Superior temporal gyrus (tissue), 1 donor: Measurements from ENCODE around the gene SLC46A1.

Experiments
- DNase-seq: peaks from one replicate; pipeline ENCODE4 v3.0.0-alpha.2; 2016; ENCODE audit errors: extremely low spot score

The SLC46A1 gene

DNA sequence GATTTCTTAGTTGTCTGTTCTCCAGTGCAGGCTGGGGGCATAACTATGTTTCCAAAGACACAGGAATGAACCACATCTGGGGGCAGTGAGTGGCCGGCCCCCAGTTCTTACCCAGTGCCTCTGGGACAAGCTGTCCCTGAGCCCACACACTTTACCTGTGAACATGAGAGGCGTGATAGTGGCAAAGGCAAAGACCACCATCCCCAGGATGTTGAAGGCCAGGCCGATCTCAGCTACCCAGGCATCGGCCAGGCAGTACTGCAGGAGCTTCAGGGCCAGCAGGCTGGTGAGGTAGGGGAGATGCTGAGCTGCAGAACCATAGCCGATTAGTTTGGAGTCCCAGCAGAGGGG lies 1.6 kb downstream of the SLC46A1 start:
- DNase-seq, result no peak

DNA sequence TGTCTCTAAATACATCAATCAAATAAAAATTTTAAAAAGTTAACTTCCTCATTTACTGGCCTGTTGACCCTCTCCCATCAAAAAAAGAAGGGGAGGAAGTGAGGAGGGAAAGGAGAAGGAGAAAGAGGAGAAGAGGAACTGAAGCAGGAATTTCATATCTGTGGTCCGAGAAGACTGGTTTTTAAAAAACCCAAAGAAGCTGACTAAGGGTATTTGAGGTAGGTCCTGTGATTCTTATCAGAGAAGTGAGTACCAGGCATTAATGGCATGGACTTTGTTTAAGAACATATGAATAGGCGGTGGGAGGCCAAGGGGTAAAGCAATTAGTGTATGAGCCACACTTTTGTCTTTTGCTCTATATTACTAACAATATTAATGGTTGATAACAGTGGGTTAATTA lies 2.0 kb downstream of the SLC46A1 start:
- DNase-seq, result no peak

DNA sequence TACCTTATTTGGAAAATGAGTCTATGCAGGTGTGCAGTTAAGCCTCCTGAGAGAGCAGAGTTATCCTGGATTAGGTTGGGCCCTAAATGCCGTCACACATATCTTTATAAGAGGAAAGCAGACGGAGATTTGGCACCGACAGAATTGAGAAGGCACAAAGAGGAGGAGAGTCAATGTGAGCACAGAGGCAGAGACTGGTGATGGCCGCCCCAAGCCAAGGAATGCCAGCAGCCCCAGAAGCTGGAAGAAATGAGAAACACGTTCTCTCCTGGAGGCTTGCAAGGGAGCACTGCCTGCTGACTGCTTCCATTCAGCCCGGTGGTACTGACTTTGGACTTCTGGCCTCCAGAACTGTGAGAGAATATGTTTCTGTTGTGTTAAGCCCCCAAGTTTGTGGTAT lies 3.2 kb downstream of the SLC46A1 start:
- DNase-seq, result no peak

DNA sequence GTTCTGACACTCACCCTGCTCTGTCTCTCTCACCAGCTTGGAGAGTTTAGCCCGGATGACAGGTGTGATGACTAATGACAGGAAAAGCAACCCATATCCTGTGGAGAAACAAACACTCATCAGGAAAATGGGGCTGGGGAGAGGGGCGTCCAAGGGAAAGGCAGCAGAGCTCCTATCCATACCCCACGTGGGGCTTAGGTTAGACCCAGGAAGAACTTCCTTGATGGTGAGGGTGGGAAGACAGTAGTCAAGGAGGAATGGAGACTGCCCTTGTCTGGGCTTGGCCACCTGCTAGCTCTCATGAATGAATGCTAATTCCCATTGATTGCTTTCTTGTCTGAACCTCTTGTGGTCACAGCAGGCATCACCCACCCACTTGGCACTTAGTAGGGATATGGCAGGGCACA lies 3.8 kb downstream of the SLC46A1 start:
- no peak for DNase-seq

DNA sequence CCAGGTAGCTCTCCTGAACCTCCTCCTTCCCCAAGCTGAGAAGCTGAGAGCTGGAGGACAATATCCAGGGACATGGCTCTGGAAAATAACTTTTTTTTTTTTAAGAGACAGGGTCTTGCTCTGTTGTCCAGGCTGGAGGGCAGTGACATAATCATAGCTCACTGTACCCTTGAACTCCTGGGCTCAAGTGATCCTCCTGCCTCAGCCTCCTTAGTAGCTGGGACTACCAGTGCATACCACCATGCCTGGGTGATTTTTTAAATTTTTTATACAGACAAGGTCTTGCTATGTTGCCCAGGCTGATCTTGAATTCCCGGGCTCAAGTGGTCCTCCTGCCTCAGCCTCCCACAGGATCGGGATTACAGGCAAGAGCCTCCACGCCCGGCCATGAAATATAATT lies 6.2 kb downstream of the SLC46A1 start:
- DNase-seq, result no peak

DNA sequence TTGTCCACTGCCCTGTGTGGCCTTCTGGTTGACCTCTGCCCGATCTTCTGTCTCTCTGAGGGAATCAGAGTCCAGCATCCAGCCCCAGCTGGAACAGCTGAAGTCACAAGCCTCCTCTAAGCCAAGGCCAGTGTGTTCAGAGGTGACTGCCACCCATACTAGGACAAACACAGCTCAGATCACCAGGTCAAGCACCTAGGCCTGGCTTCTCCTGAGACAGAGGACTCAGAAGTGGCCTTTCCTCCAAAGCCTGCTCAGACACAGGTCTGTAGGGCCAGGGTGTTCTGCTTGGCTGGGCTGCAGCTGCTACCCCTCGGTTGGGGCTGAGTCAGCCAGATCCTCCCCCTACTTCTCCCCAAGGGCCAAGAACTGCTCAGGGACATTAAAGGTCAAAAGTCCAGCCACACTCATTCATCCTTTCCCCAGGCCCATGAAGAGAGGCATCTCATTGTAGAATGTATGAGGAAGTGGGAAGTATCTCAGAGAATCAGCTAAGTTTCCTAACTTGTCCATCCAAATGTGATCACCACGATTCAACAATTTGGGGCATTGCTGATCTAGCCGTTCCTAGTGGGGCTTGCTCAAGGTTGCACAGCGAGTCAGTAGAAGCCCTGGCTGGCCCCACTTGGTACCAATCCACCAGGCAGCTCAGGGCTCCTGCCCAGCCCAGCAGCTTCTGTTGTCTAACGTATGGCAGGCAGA lies 7.6 kb downstream of the SLC46A1 start:
- DNase-seq, result no peak

DNA sequence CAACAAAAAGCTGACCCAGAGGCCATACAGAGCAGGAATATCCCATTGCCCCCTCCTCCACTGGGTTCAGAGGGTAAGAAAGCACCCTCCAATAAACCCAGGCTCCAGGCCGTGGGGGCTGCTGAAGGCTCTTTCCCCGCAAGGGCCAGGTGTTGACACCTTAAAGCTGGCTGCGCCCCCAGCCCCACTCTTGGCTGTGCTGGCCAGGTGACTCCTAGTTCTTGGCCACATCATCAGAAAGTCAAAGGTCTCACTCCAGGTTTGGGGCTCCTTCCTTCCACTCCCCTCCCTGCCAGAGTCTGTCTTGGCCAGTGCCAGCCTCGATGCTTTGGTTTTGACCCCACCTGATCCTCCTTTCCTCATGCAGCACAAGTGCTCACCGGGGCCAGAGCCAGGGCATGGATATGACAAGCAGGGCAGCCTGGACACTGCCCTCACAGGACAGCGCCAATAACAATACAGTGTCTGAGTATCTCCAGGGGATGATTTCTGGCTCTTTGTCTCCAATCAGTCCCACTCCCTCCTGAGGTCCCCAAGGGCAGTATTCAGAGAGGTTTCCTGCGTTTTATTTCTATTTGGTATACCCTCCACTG lies 8.2 kb downstream of the SLC46A1 start:
- no peak for DNase-seq

DNA sequence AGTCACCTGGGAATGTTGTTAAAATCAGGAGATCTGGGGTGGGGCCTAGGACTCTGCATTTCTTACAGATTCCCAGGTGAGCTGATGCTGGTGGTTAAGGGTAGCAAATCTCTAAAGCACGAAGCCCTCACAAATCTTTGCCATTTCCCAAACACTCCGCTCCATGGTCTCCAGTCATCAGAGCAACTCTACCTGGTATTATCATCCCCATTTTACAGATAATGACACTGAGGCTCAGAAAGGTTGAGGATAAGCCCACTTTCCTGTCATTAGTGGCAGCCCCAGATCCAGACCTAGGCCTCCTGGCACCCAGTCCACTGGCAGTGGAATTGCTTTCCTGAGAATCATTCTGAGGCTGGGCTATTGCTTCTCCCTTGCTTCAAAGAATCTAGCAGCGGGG lies 8.7 kb downstream of the SLC46A1 start:
- no peak for DNase-seq

DNA sequence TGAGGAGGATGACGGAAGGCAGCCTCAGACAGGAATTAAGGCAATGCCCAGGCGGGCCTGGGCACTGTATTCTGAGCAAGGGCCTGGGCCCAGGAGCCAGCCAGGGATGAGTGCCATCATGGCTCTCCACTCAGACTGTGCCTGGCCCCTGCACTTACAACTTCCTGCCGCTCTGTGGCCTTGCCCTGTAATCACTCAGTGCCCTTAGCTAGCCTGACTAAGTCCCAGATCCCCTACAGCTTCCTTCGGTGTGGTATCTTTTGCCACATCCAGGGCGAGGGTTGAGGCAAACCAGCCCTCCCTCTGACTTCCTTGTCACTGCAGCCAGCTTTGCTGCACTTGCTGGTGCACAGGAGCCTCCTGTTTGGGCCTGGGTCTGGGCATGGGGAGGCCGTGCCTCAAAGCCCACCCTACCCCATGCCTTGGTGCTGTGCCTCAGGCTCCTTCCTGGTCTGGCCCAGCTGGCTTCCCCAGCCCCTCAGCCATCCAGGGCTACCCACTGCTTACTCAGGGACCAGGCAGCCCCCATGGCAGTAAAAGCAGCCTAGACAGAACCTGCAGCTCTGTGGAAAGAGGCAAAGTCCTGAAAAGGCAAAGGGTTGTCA lies 9.3 kb downstream of the SLC46A1 start:
- DNase-seq, result no peak

DNA sequence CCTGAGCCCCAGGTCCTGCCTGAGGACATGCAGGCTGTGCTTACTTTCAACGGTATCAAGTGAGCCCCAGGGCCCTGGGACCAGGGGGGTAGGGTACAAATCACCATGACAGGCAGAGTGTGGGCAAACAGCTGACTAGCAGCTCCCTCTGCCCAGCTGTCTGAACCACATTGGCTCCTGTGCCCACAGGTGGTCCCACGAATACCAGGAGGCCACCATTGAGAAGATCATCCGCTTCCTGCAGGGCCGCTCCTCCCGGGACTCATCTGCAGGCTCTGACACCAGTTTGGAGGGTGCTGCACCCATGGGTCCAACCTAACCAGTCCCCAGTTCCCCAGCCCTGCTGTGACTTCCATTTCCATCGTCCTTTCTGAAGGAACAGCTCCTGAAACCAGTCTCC lies 10.0 kb downstream of the SLC46A1 start:
- DNase-seq, result no peak

DNA sequence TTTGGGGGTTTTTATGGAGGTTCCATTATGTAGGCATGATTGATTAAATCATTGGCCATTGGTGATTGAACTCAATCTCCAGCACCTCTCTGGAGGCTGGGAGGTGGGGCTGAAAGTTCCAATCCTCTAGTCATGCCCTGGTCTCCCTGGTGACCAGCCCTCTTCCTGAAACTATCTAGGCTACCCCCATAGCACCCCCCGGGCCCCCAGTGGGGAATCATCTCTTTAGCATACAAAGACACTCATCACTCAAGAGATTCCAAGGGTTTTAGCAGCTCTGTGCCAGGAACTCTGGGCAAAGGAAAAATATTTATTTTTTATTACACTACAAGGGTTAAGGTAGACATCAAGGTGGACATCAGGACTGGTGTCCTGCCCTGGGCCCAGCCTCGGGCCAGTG lies 10.6 kb downstream of the SLC46A1 start:
- no peak for DNase-seq

DNA sequence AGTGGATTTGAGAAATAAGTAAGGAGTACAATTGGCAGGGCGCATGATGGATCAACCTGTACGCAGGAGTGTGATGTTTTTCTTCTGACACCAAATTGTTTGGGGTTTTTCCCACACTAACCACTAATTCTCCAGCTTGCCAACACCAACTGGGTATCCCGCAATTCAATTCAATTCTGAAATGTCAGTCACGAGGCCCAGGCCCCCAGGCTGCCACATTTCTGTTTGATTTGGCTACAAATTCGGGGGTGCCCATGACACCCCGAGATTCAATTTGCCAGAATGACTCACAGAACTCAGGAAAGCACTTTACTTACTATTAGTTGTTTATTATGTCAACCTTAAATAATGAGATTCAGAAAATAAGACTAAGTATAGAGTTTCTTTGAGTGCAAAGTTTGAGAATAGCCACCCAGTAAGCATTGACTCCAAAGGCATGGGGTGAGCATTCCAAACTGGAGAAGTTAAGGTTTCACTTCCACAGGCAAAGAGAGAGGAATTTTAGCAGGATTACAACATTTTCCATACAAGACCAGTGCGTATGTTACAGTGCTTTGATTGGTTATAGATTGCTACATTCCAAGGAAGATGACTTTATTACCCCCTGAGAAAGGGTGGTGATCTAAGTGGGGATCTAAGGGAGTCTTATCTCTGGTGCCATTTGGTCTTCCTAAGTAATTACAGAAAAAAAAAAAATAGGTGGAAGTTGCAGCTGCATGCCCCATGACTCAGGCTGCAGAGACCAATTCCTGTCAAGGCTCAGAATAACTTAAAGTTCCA lies 11.5 kb downstream of the SLC46A1 start:
- DNase-seq, result no peak

DNA sequence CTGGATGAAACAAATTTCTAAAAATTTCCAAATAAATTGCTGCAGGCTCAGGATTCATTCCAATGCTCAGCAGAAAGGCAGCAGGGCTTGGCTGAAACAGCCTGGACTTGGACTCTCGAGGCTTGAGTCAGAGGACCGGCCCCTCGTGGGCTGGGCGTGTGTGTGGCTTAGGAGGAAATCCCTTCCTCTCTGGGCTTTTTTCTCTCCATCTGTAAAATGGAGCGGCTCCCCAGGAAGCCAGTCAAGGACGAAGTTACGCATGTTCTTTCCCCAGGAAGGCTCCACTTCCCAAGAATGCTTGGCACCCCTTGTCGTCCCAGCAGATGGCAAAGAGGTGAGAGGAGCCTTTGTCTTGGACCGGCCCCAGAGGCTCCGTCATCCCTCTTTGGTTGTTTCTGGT lies 13.5 kb downstream of the SLC46A1 start:
- DNase-seq, result no peak

DNA sequence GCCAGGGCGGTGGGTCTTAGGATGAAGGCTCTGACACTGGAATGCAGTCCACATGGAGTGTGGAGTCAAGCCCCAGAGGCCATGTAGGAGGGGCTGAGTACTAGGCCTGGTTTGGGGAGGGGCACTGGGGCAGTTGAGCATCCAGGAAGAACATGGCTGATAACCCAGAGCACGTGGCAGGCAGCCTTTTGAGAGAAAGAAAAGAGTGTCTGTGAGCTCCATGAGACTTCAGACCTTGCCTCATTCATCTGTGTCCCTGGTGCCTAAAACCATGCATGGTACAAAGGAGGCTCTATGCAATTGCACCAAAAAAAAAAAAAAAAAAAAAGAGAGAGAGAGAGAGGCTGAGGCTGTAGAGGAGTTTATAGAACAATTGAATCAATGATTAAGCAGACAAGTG lies 14.6 kb downstream of the SLC46A1 start:
- DNase-seq, result no peak

DNA sequence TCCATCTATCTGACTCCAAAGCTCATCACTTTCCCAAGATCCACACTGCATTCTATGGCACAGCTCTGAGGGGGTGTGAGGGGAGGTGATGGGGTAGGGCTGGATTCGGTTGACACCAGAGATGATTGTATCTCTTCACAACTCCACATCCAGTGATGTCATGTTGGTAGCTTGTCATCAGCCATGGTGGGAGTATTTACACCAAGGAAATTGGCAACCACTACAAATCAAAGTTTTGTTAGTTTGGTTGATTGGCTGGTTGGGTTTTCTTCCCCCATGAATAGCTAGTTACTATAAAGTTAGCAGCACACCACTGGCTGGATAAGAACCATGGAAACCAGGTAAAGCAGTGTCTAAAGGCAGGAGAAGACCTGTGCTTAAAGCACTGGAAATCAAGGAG lies 15.0 kb downstream of the SLC46A1 start:
- DNase-seq, result no peak

DNA sequence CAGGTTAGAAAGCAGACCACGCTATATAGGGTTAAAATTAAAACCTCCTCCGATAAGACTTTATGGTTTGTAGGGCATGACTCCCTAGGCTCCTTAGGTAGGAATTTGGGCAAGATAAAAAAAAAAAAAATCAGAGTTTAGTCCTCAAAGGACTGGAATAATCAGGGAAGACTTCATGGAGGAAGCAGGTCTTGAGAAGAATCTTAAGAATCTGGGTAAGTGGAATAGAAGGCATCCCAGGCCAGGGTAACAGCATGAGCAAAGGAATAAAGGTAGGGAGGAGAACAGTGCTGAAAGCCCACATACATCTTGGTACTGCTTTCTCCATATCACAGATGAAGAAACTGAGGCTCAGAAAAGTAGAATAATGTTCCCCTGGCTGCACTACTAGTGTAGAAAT lies 15.4 kb downstream of the SLC46A1 start:
- no peak for DNase-seq

DNA sequence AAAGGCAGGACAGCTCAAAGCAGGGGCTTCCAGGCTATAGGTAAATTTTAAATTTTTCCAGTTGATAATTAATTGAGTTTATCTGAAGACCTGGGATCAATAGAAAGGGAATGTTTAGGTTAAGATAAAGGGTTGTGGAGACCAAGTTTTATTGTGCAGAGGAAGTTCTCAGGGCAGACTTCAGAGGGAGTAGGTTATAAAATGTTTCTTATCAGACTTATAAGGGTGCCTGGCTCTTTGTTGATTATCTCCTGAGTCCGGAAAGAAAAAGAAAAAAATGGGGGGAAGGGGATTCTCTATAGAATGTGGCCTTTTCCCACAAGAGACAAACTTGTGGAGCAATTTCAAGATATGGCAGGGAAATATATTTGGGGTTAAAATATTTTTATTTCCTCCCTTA lies 15.9 kb downstream of the SLC46A1 start:
- no peak for DNase-seq

DNA sequence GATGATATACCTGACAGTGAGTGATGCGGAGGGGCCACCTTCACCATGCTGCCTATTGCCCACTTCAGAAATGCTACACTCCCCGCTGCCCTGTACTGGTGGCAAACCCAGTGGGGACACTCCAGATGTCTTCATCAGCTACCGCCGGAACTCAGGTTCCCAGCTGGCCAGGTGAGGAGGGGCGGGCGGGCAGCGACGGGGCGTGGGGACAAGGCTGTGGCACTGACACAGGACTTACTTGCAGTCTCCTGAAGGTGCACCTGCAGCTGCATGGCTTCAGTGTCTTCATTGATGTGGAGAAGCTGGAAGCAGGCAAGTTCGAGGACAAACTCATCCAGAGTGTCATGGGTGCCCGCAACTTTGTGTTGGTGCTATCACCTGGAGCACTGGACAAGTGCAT lies 17.9 kb downstream of the SLC46A1 start:
- DNase-seq, result no peak

DNA sequence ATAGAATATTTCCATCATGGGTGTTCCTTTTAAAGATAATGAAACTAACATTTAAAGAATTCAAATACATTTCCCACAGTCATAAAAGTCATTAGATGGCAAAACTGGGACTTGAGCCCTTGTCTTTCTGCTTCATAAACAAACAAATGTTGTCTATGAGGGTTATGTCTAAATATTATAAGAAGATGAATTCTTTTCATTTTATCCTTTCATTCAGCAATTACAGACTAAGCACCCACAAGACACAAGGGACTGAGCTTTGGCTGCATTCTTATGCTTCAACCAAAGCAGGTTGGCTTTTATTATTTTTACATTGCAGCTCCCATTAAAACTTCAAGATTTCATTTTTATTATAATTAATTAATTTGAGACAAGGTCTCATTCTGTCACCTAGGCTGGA lies 19.6 kb downstream of the SLC46A1 start:
- DNase-seq, result no peak

DNA sequence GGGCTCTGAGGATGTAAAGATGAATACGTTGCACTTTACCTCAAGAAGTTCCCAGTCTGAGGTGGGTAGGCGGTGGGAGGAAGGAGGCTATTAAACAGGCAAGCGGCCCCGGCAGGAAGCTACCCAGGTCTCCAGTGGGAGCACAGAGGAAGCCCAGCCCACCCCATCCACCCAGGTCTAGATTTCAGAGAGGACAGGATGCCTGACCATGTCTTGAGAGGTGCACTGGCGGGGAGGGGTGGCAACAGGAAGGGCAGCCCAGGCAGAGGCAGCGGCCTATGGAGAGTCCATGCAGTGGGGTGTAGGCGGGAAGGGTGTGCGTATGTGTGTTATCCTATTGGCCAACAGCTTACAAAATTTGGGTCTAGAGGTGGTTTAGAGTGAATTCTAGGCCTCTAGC lies 20.6 kb downstream of the SLC46A1 start:
- no peak for DNase-seq

DNA sequence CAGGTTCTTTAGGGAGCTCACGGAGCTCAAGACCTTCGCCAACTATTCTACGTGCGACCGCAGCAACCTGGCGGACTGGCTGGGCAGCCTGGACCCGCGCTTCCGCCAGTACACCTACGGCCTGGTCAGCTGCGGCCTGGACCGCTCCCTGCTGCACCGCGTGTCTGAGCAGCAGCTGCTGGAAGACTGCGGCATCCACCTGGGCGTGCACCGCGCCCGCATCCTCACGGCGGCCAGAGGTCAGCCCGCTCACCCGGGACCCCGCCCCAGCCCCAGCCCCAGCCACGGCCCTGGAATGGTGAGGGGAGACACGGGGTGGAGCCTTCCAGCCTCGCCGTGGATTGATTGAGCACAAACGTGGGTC lies 21.0 kb downstream of the SLC46A1 start:
- no peak for DNase-seq

DNA sequence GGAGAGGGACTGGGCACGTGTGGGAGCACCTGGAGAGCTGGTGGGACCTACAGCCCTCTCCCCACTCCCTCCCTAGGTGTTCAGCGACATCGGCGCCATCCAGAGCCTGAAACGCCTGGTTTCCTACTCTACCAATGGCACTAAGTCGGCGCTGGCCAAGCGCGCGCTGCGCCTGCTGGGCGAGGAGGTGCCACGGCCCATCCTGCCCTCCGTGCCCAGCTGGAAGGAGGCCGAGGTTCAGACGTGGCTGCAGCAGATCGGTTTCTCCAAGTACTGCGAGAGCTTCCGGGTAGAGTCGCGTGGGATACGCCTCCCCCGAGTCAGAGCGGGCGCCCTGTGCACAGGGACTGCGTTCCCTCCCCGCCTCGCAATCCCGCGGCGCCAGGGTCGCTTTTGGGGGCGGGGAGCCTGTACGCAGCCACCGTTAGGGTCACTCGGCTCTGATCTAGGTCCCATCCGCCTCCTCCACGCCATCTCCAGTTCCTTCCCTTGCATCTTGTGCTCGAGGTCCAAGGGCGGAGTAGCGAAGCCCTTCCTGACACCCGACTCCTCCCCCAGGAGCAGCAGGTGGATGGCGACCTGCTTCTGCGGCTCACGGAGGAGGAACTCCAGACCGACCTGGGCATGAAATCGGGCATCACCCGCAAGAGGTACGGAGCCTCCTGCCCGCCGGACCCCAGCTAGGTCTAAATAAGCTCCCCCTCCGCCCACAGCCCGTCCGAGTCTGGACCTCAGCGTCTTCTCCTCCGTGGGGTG lies 21.6 kb downstream of the SLC46A1 start:
- DNase-seq, result no peak
